Activated naive CD4-positive, alpha-beta T cell treated with anti-CD3 and anti-CD28 coated beads, Interleukin-2, amount 50 U/mL, for 16 hours (primary cell): ENCODE measurements around the gene CCN2.

Experiments
- DNase-seq: peaks from one replicate; pipeline ENCODE4 v3.0.0-alpha.2; 2020

The CCN2 gene

GRCh38 chr6:131950767-131951575, at the start of gene CCN2:
Gene CCN2 (minus strand): TSS chr6:131951372. CDS start chr6:131951172, 200 bp downstream.
- no peak for DNase-seq

GRCh38 chr6:132000296-132000695, 49.1 kb upstream of the CCN2 start:
- no peak for DNase-seq

- DNase-seq, result no peak
Observed at GRCh38 chr6:131999545-132000146, 48.5 kb upstream of the CCN2 start.

- DNase-seq, result no peak
Observed at GRCh38 chr6:131998255-131998982, 47.2 kb upstream of the CCN2 start.

GRCh38 chr6:131997429-131998153, 46.4 kb upstream of the CCN2 start:
- no peak for DNase-seq

GRCh38 chr6:131995917-131996316, 44.7 kb upstream of the CCN2 start:
- no peak for DNase-seq

GRCh38 chr6:131992557-131992956, 41.4 kb upstream of the CCN2 start:
- DNase-seq, result no peak

- no peak for DNase-seq
Observed at GRCh38 chr6:131989036-131989435, 37.9 kb upstream of the CCN2 start.

- no peak for DNase-seq
Observed at GRCh38 chr6:131982740-131983259, 31.6 kb upstream of the CCN2 start.

GRCh38 chr6:131981624-131981978, 30.4 kb upstream of the CCN2 start:
- DNase-seq, result no peak

- DNase-seq, result no peak
Observed at GRCh38 chr6:131980791-131981623, 29.8 kb upstream of the CCN2 start.

- no peak for DNase-seq
Observed at GRCh38 chr6:131980338-131980790, 29.2 kb upstream of the CCN2 start.

- DNase-seq, result no peak
Observed at GRCh38 chr6:131979515-131980337, 28.6 kb upstream of the CCN2 start.

GRCh38 chr6:131978522-131978921, 27.4 kb upstream of the CCN2 start:
- no peak for DNase-seq

GRCh38 chr6:131976545-131977061, 25.4 kb upstream of the CCN2 start:
- DNase-seq, result no peak

GRCh38 chr6:131972741-131973140, 21.6 kb upstream of the CCN2 start:
- no peak for DNase-seq

- no peak for DNase-seq
Observed at GRCh38 chr6:131970076-131970859, 19.1 kb upstream of the CCN2 start.

GRCh38 chr6:131968656-131969055, 17.5 kb upstream of the CCN2 start:
- no peak for DNase-seq

- DNase-seq, result no peak
Observed at GRCh38 chr6:131967948-131968347, 16.8 kb upstream of the CCN2 start.

- DNase-seq, result no peak
Observed at GRCh38 chr6:131966443-131966842, 15.3 kb upstream of the CCN2 start.
